ENCODE results near the gene LTF.

Gene LTF

GRCh38 chr3:46468753-46469600 lies 4.3 kb upstream of the LTF start:
- DNase-seq: no peak

- DNase-seq: no peak
Measured at GRCh38 chr3:46467562-46467961, 2.9 kb upstream of the LTF start.

GRCh38 chr3:46466871-46467403 lies 2.2 kb upstream of the LTF start:
- DNase-seq: no peak

GRCh38 chr3:46466273-46466672 lies 1.6 kb upstream of the LTF start:
- no peak for DNase-seq

GRCh38 chr3:46465196-46465520 lies 453 bp upstream of the LTF start:
- no peak for DNase-seq

GRCh38 chr3:46463868-46464241 lies 850 bp downstream of the LTF start:
- DNase-seq: no peak

GRCh38 chr3:46463120-46463867 lies 1.4 kb downstream of the LTF start:
- DNase-seq: no peak

- no peak for DNase-seq
Measured at GRCh38 chr3:46462511-46462910, 2.2 kb downstream of the LTF start.

- no peak for DNase-seq
Measured at GRCh38 chr3:46462111-46462510, 2.6 kb downstream of the LTF start.

- no peak for DNase-seq
Measured at GRCh38 chr3:46460051-46460450, 4.7 kb downstream of the LTF start.

GRCh38 chr3:46456118-46456517 lies 8.6 kb downstream of the LTF start:
- DNase-seq: no peak

GRCh38 chr3:46455231-46456115 lies 9.2 kb downstream of the LTF start:
- no peak for DNase-seq

- no peak for DNase-seq
Measured at GRCh38 chr3:46454606-46455005, 10.1 kb downstream of the LTF start.

GRCh38 chr3:46454209-46454595 lies 10.5 kb downstream of the LTF start:
- DNase-seq: no peak

- no peak for DNase-seq
Measured at GRCh38 chr3:46453526-46454208, 11.0 kb downstream of the LTF start.

GRCh38 chr3:46449755-46450552 lies 14.8 kb downstream of the LTF start:
- no peak for DNase-seq

GRCh38 chr3:46448721-46449120 lies 16.0 kb downstream of the LTF start:
- no peak for DNase-seq

- DNase-seq: no peak
Measured at GRCh38 chr3:46447228-46447985, 17.3 kb downstream of the LTF start.

GRCh38 chr3:46442576-46443530 lies 21.9 kb downstream of the LTF start:
- DNase-seq: peak in 2 of 6 experiments; percentile 12 to 47
